Heart left ventricle (tissue), 16 donors: Measurements from ENCODE around the gene TACC3. TPM values are rescaled to one million over a fixed set of nuclear protein-coding genes. Genes with fewer than 3 reads are reported as not detected.

Source experiments
- ATAC-seq, 4 donors: fragments of 200-7000 bp; cut with Tn5 transposase; one replicate each; pipeline ENCODE4 v1.9.1; 2020 to 2022; ENCODE audit warnings: moderate library complexity in 4 of 4, mild to moderate bottlenecking in 3 of 4, moderate number of reproducible peaks in 1 of 4
- DNase-seq, 5 donors: peaks; one replicate each; pipeline ENCODE4 v3.0.0-alpha.2; 2020
- H3K27ac ChIP-seq, 12 donors: fragments of 200-600 bp; sonication (generic) in 4 of 12; one replicate each; pipeline versions ENCODE4 v1.5.0 to v1.8.0; 2016 to 2022; ENCODE audit warnings: mild to moderate bottlenecking in 2 of 12
- H3K27me3 ChIP-seq, 9 donors: fragments of 200-600 bp; sonication (generic) in 2 of 9; one replicate each; pipeline versions ENCODE4 v1.5.1 to v1.8.0; 2016 to 2022; ENCODE audit warnings: mild to moderate bottlenecking in 3 of 9
- H3K36me3 ChIP-seq, 9 donors: fragments of 200-600 bp; sonication (generic) in 2 of 9; one replicate each; pipeline versions ENCODE4 v1.5.0 to v1.8.0; 2018 to 2022; ENCODE audit warnings: mild to moderate bottlenecking in 2 of 9
- H3K4me1 ChIP-seq, 12 donors: fragments of 200-600 bp; sonication (generic) in 4 of 12; one replicate each; pipeline versions ENCODE4 v1.5.0 to v1.8.0; 2016 to 2022; ENCODE audit warnings: mild to moderate bottlenecking in 3 of 12
- H3K4me3 ChIP-seq, 12 donors: fragments of 200-600 bp; sonication (generic) in 4 of 12; one replicate each; pipeline versions ENCODE4 v1.5.0 to v1.8.0; 2017 to 2022; ENCODE audit warnings: mild to moderate bottlenecking in 9 of 12, moderate library complexity in 4 of 12
- H3K9me3 ChIP-seq, 12 donors: fragments of 200-600 bp; sonication (generic) in 4 of 12; one replicate each; pipeline versions ENCODE4 v1.5.0 to v1.8.0; 2016 to 2022; ENCODE audit warnings: mild to moderate bottlenecking in 1 of 12
- CTCF ChIP-seq, 12 donors: fragments of 200-600 bp; sonication (generic) in 4 of 12; IDR thresholded peaks; one replicate each; pipeline versions ENCODE4 v1.5.0 to v1.8.0; 2018 to 2022; ENCODE audit warnings: antibody characterized with exemption in 12 of 12, mild to moderate bottlenecking in 5 of 12
- POLR2A ChIP-seq, 2 donors: fragments of 450-650 bp; IDR thresholded peaks; one replicate each; pipeline ENCODE4 v1.6.1; 2017; ENCODE audit warnings: antibody characterized with exemption in 2 of 2, mild to moderate bottlenecking in 2 of 2, moderate library complexity in 2 of 2
- WGBS, 4 donors: extraction: QIAGEN DNeasy Blood & Tissue Kit in 2 of 4; methylation state at CpG; one replicate each; pipeline versions ENCODE4 v1.1.5 to v1.1.7; 2013 to 2018; 5-methylcytosine and 5-hydroxymethylcytosine counted together
- intact Hi-C, 10 donors: fragments of 100-400 bp; cut with DNase I; formaldehyde crosslinking; loops; one replicate each; pipeline versions ENCODE4 v1.11.1 to v1.14.2; 2022
- polyA plus RNA-seq, 2 donors: library from polyadenylated mRNA; stranded (reverse); fragments of 200-250 nt; gene quantifications; one replicate each; pipeline ENCODE4 v1.2.3, GENCODE V29; 2013
- total RNA-seq, 9 donors: library from RNA; depleted of rRNA in 2 of 9; stranded (reverse); fragments of >200 nt in 2 of 9; fragmentation: NEBNext Ultra II Directional in 3 of 9; extraction: Animal tissue kit (Norgen Biotek cat#: 25700) in 3 of 9; gene quantifications; one replicate each; pipeline versions ENCODE4 v1.1.0 to v1.2.4, GENCODE V29; 2016 to 2023
- donor health status: ischemic (EF 13 %, LVEDD 7.1; RV severe dilation, severe dysfunction).
- donor health status: healthy with polysubstance abuse.
- donor health status: DM: no; HTN: yes; CAD: no.
- donor health status: DM: no; HTN: no; CAD: no.
- donor health status: ischemic (EF 25% LVEDD 6.9; RV normal size, moderate dysfunction).
- donor health status: ischemic (EF 25% LVEDD 5.7; RV mildly dilated, moderate dysfunction).
- donor health status: healthy.
- donor health status: DM: yes; HTN: yes; CAD: no.
- donor health status: ischemic (EF 35%, LVEDD 5.7; RV mildly dilated, moderate dysfunction).
- donor health status: nonischemic (EF 11% LVEDD 7.7; RV severe dilation, severe dysfunction).
- donor health status: DM: yes; HTN: yes; CAD: no.
- donor health status: PGD.
- donor health status: ischemic (EF 29% LVEDD 5.4; RV normal size, mild dysfunction).
- donor health status: nonischemic (EF 23%, LVEDD 6.1; RV moderate dilation, normal function).

Gene TACC3
- total and polyA plus RNA-seq, 11 donors, result 2.9 to 19.1 (median 6.1) TPM

- TF ChIP-seq POLR2A (IDR thresholded peaks at IDR 0.05) (no peak), CTCF (IDR thresholded peaks at IDR 0.05) (no peak)
- intact Hi-C loops, result loop anchor here in 2 of 10 donors (5.0 kb wide), 1 partner anchor 366 kb away; the partner anchor contains the start of gene UVSSA (in 2 of the 2)
- ATAC-seq (peak in 2 of 4 donors; percentile 0 to 4), DNase-seq (no peak)
- Histone ChIP-seq H3K9me3 (no peaks in the 10 kb centered on the region), H3K4me3 (peak overlapping the region; percentile 81 to 97 (median 88)), H3K36me3 (peaks cover 0 to 34% (median 17%) of the 10 kb centered on the region in 9 donors), H3K27ac (peak overlapping the region; percentile 98 to 100 (median 99)), H3K27me3 (no peaks in the 10 kb centered on the region), H3K4me1 (peaks cover 0 to 67% (median 43%) of the 10 kb centered on the region in 12 donors)
- WGBS, 4 donors, result 26 to 31% (median 30%) methylated on average over 26 to 35 of the region's 35 CpGs
Measured at GRCh38 chr4:1713003-1713851, 8.1 kb upstream of the TACC3 start.

GRCh38 chr4:1714303-1715001, 6.9 kb upstream of the TACC3 start:
- peaks cover 0 to 37% (median 20%) of the 10 kb centered on the region in 9 donors for H3K36me3 ChIP-seq
- ATAC-seq, result no peak
- WGBS, 4 donors, result 67 to 73% (median 70%) methylated on average over 9 of the region's 9 CpGs
- H3K4me3 ChIP-seq, result peak overlapping the region in 1 of 12 donors; percentile 97
- intact Hi-C loops, result loop anchor here in 3 of 10 donors (5.0 kb wide), 2 partner anchors 32 to 367 kb away; partner anchors contain the start of genes UVSSA (in 2 of the 3) and FAM53A (in 1 of the 3)
- no peak for TF ChIP-seq POLR2A (IDR thresholded peaks at IDR 0.05)
- TF ChIP-seq CTCF (IDR thresholded peaks at IDR 0.05), result no peak
- H3K4me1 ChIP-seq, result peaks cover 0 to 71% (median 49%) of the 10 kb centered on the region in 12 donors
- H3K27ac ChIP-seq, result peak overlapping the region in 6 of 12 donors; percentile 5 to 99 (median 44)
- no peaks in the 10 kb centered on the region for H3K27me3 ChIP-seq
- DNase-seq, result no peak
- H3K9me3 ChIP-seq, result no peaks in the 10 kb centered on the region

GRCh38 chr4:1715002-1715758, 6.1 kb upstream of the TACC3 start:
- no peaks in the 10 kb centered on the region for H3K27me3 ChIP-seq
- peaks cover 0 to 76% (median 56%) of the 10 kb centered on the region in 12 donors for H3K4me1 ChIP-seq
- H3K36me3 ChIP-seq, result peaks cover 0 to 33% (median 17%) of the 10 kb centered on the region in 9 donors
- 58 to 66% (median 62%) methylated on average over 15 to 16 of the region's 16 CpGs for WGBS, 4 donors
- peak overlapping the region in 7 of 12 donors; percentile 5 to 99 (median 43) for H3K27ac ChIP-seq
- no peak for ATAC-seq
- intact Hi-C loops, result loop anchor here in 1 of 10 donors (5.0 kb wide), 1 partner anchor 33 kb away; the partner anchor contains the start of gene FAM53A
- TF ChIP-seq CTCF (IDR thresholded peaks at IDR 0.05) (no peak), POLR2A (IDR thresholded peaks at IDR 0.05) (no peak)
- no peak overlapping the region for H3K4me3 ChIP-seq
- no peak for DNase-seq
- no peaks in the 10 kb centered on the region for H3K9me3 ChIP-seq
